H1 (cell line): ENCODE results near the gene MTG1. TPM values are rescaled to one million over a fixed set of nuclear protein-coding genes. Genes with fewer than 3 reads are reported as not detected.

Experiments used
- ASH2L ChIP-seq: fragments of 200-600, 300-600 bp; sonication (generic); IDR thresholded peaks from one replicate; pipeline ENCODE4 v1.7.1; 2017; ENCODE audit warnings: low read length
- BCL11A ChIP-seq, 2 experiments: IDR thresholded peaks; one replicate each; pipeline ENCODE4 v1.6.1; 2011; ENCODE audit warnings: low read depth in 2 of 2, low read length in 2 of 2, mild to moderate bottlenecking in 2 of 2
- CBX8 ChIP-seq: fragments of 300-800, 300-1000 bp; sonication (generic); IDR thresholded peaks from 2 replicates; pipeline ENCODE4 v1.7.1; 2016; ENCODE audit warnings: low read depth, low read length, borderline replicate concordance
- CHD1 ChIP-seq: IDR thresholded peaks from 2 replicates; pipeline ENCODE4 v1.6.1; 2012; ENCODE audit warnings: low read depth, low read length, improper control_type of control experiment
- CHD2 ChIP-seq: IDR thresholded peaks from 2 replicates; pipeline ENCODE4 v1.6.1; 2012; ENCODE audit warnings: low read length, improper control_type of control experiment
- CREB1 ChIP-seq: IDR thresholded peaks from 2 replicates; pipeline ENCODE4 v1.6.1; 2012; ENCODE audit warnings: inconsistent platforms
- CTBP2 ChIP-seq: IDR thresholded peaks from 2 replicates; pipeline ENCODE4 v1.7.0; 2011; ENCODE audit warnings: borderline replicate concordance, mild to moderate bottlenecking, moderate library complexity, mixed read lengths, low read length; ENCODE audit not compliant: insufficient read depth, insufficient read length
- EZH2 ChIP-seq: fragments of 200-600 bp; sonication (generic); IDR thresholded peaks from 2 replicates; pipeline ENCODE4 v1.7.1; 2012; ENCODE audit warnings: low read depth, mild to moderate bottlenecking, moderate library complexity, low read length, inconsistent platforms; ENCODE audit not compliant: severe bottlenecking
- FOSL1 ChIP-seq: IDR thresholded peaks from 2 replicates; pipeline ENCODE4 v1.6.1; 2011; ENCODE audit warnings: mild to moderate bottlenecking, low read depth, low read length, moderate library complexity; ENCODE audit not compliant: insufficient read depth
- JUN ChIP-seq: IDR thresholded peaks from 2 replicates; pipeline ENCODE4 v1.6.1; 2011; ENCODE audit warnings: low read depth, mild to moderate bottlenecking, improper control_type of control experiment, low read length
- POLR2AphosphoS5 ChIP-seq: IDR thresholded peaks from 2 replicates; pipeline ENCODE4 v1.6.1; 2011; ENCODE audit warnings: low read depth, low read length
- POU5F1 ChIP-seq: IDR thresholded peaks from 2 replicates; pipeline ENCODE4 v1.6.1; 2011; ENCODE audit warnings: low read depth, mild to moderate bottlenecking, low read length, moderate library complexity
- RFX5 ChIP-seq: IDR thresholded peaks from 2 replicates; pipeline ENCODE4 v1.6.1; 2011; ENCODE audit warnings: low read depth, low read length, improper control_type of control experiment, borderline replicate concordance
- RNF2 ChIP-seq: fragments of 200-900, 300-1000 bp; sonication (generic); IDR thresholded peaks from 2 replicates; pipeline ENCODE4 v1.7.1; 2016; ENCODE audit warnings: borderline replicate concordance, low read depth, mild to moderate bottlenecking, antibody characterized with exemption, low read length; ENCODE audit not compliant: poor library complexity, severe bottlenecking; ENCODE audit errors: missing control alignments
- SIN3A ChIP-seq, 2 experiments: IDR thresholded peaks in 1 of 2; conservative IDR thresholded peaks in 1 of 2; 2 replicates each; pipeline ENCODE4 v1.6.1; 2011 to 2012; ENCODE audit warnings: low read length in 2 of 2, improper control_type of control experiment in 1 of 2, low read depth in 1 of 2, mild to moderate bottlenecking in 1 of 2
- SP2 ChIP-seq: IDR thresholded peaks from 2 replicates; pipeline ENCODE4 v1.6.1; 2012; ENCODE audit warnings: mild to moderate bottlenecking, low read length, inconsistent platforms
- SRF ChIP-seq: IDR thresholded peaks from 2 replicates; pipeline ENCODE4 v1.6.1; 2011; ENCODE audit warnings: mild to moderate bottlenecking, low read depth, low read length, moderate library complexity
- TAF1 ChIP-seq: IDR thresholded peaks from 2 replicates; pipeline ENCODE4 v1.6.1; 2011; ENCODE audit warnings: mild to moderate bottlenecking, low read depth, low read length
- TBP ChIP-seq: IDR thresholded peaks from 2 replicates; pipeline ENCODE4 v1.6.1; 2011; ENCODE audit warnings: low read depth, low read length, improper control_type of control experiment
- USF2 ChIP-seq: IDR thresholded peaks from 2 replicates; pipeline ENCODE4 v1.6.1; 2011; ENCODE audit warnings: low read length, improper control_type of control experiment
- polyA plus RNA-seq, 7 experiments: library from polyadenylated mRNA; depleted of rRNA in 3 of 7; stranded (reverse) in 5 of 7; unstranded in 2 of 7; fragments of >200 nt in 5 of 7; fragments of 200-250 nt in 2 of 7; gene quantifications; 1 replicate in 5 of 7; 2 replicates in 1 of 7; 4 replicates in 1 of 7; pipeline versions ENCODE4 v1.2.1 to v1.2.3, GENCODE V29; 2011 to 2013; ENCODE audit warnings: missing spikeins in 2 of 7, mixed read lengths in 2 of 7
- total RNA-seq: library from RNA; stranded (reverse); fragmentation: NEBNext Ultra II Directional; extraction: Animal tissue kit (Norgen Biotek cat#: 25700); gene quantifications from 2 replicates; pipeline ENCODE4 v1.2.1, GENCODE V29; 2021
- TF ChIP-seq, protein P1 (sequence below): IDR thresholded peaks from 2 replicates; pipeline ENCODE4 v1.6.1; 2012; ENCODE audit warnings: low read length, inconsistent platforms

MTG1 gene
- total and polyA plus RNA-seq, 2 of the 8 experiments (the other 6 are each of a cell fraction or from before 2014, with no cell fraction given) = 56.6 to 81.6 TPM

- TF ChIP-seq, protein P1, sequence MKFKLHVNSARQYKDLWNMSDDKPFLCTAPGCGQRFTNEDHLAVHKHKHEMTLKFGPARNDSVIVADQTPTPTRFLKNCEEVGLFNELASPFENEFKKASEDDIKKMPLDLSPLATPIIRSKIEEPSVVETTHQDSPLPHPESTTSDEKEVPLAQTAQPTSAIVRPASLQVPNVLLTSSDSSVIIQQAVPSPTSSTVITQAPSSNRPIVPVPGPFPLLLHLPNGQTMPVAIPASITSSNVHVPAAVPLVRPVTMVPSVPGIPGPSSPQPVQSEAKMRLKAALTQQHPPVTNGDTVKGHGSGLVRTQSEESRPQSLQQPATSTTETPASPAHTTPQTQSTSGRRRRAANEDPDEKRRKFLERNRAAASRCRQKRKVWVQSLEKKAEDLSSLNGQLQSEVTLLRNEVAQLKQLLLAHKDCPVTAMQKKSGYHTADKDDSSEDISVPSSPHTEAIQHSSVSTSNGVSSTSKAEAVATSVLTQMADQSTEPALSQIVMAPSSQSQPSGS = no peak
- TF ChIP-seq SIN3A (conservative IDR thresholded peaks at IDR 0.05 in 1 of 2, IDR thresholded peaks at IDR 0.05 in 1 of 2; ENCODE audit: low read depth in 1 of 2, low read length in 2 of 2) = peak in 1 of 2 experiments; percentile 44; a peak in 1 of 4 replicates
- peak; percentile 73 for TF ChIP-seq TAF1
- no peak for TF ChIP-seq CREB1
- TF ChIP-seq SRF = no peak
- no peak for TF ChIP-seq CBX8
- no peak for TF ChIP-seq ASH2L
- TF ChIP-seq RNF2 = no peak
- no peak for TF ChIP-seq RFX5
- TF ChIP-seq CTBP2 = no peak
- TF ChIP-seq CHD2 = peak; percentile 99
- no peak for TF ChIP-seq JUN
- TF ChIP-seq CHD1 = no peak
- TF ChIP-seq TBP = peak; percentile 60
- TF ChIP-seq SP2 = no peak
- TF ChIP-seq EZH2 = no peak
- no peak for TF ChIP-seq BCL11A (IDR thresholded peaks at IDR 0.05; ENCODE audit: low read depth in 2 of 2, low read length in 2 of 2)
- no peak for TF ChIP-seq FOSL1
- TF ChIP-seq POU5F1 = no peak
- peak; percentile 64 for TF ChIP-seq POLR2AphosphoS5
- no peak for TF ChIP-seq USF2
These were observed 20.5 kb upstream of the MTG1 start, which contains the start of gene ECHS1 (continued) for GRCh38 chr10:133373174-133374090.
